ENCODE measurements around the gene ATP8A1.
"Not testable (repeated sequence)": the region's sequence is repeated elsewhere in the genome, so short reads cannot be mapped to it uniquely, and the experiment has no call there.

Gene ATP8A1

GRCh38 chr4:42656944-42657792 is at the start of gene ATP8A1:
Gene ATP8A1, minus strand, starts transcription at chr4:42657105. Its CDS starts 232 bp downstream, at chr4:42656873.
- DNase-seq, result peak; percentile 97

GRCh38 chr4:42706086-42706485 is 49.2 kb upstream of the ATP8A1 start:
- no peak for DNase-seq

- DNase-seq, result no peak
Measured at GRCh38 chr4:42703813-42704212, 46.9 kb upstream of the ATP8A1 start.

GRCh38 chr4:42702895-42703294 is 46.0 kb upstream of the ATP8A1 start:
- DNase-seq, result no peak

GRCh38 chr4:42701780-42702179 is 44.9 kb upstream of the ATP8A1 start:
- DNase-seq, result not testable (repeated sequence)

GRCh38 chr4:42690537-42690936 is 33.6 kb upstream of the ATP8A1 start:
- DNase-seq, result no peak

- DNase-seq, result peak; percentile 16
Measured at GRCh38 chr4:42683393-42683792, 26.5 kb upstream of the ATP8A1 start.

GRCh38 chr4:42678512-42678911 is 21.6 kb upstream of the ATP8A1 start:
- DNase-seq, result no peak

GRCh38 chr4:42676066-42676951 is 19.4 kb upstream of the ATP8A1 start:
- DNase-seq, result no peak

GRCh38 chr4:42673082-42673425 is 16.1 kb upstream of the ATP8A1 start:
- DNase-seq, result no peak

- DNase-seq, result no peak
Measured at GRCh38 chr4:42672359-42673081, 15.6 kb upstream of the ATP8A1 start.

GRCh38 chr4:42671431-42672194 is 14.7 kb upstream of the ATP8A1 start:
- DNase-seq, result peak; percentile 44

- DNase-seq, result no peak
Measured at GRCh38 chr4:42658261-42658660, 1.4 kb upstream of the ATP8A1 start.

- DNase-seq, result no peak
Measured at GRCh38 chr4:42656679-42656943, 294 bp downstream of the ATP8A1 start.

- DNase-seq, result peak; percentile 56
Measured at GRCh38 chr4:42655921-42656678, 805 bp downstream of the ATP8A1 start.

GRCh38 chr4:42655269-42655637 is 1.7 kb downstream of the ATP8A1 start:
- peak; percentile 23 for DNase-seq

- peak; percentile 61 for DNase-seq
Measured at GRCh38 chr4:42654631-42655268, 2.2 kb downstream of the ATP8A1 start.

GRCh38 chr4:42653626-42654560 is 3.0 kb downstream of the ATP8A1 start:
- DNase-seq, result no peak

GRCh38 chr4:42652529-42653231 is 4.2 kb downstream of the ATP8A1 start:
- not testable (repeated sequence) for DNase-seq

- no peak for DNase-seq
Measured at GRCh38 chr4:42649870-42650269, 7.0 kb downstream of the ATP8A1 start.
